ENCODE data around the gene SIGLECL1. TPM values are rescaled to one million over a fixed set of nuclear protein-coding genes. Genes with fewer than 3 reads are reported as not detected.

SIGLECL1 gene
- total RNA-seq, 4 donors from 2014 or later = not detected

DNA sequence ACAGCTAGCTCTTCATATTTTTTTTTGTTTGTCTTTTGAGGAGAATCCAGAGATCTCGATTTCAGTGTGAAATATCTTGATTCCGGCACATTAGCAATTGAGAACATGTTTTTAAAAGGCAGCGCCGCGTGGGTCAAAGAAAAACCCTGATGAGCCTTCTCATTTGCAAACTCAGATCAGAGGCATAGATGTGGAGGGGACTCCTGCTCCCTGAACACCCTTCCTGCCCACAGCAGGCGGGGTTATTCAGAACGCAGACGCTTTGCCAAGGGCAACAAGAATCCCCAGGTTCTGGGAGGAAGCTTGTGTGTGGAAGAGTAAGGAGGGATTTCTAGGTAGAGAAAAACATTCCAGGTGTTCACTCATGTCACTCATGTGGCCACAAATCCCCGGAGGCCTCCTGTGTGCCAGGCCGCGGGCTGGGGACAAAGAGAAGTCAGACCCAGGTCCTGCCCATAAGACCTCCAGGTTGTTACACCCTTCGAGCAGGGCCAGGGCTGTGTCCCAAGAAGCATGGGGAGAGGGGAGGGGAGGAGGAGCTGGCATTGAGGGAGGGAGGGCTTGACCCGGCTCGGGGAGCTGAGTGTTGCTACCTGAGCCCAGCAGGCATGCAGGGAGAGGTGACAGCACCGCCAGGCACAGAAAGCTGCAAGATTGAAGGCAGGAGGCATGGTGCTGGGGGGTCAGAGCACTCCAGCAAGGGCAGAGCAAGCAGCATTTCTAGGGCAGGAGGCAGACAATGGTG lies 44.7 kb downstream of the SIGLECL1 start:
- H3K4me1 ChIP-seq = no peaks in the 10 kb centered on the region
- no peak overlapping the region for H3K27ac ChIP-seq
- H3K4me3 ChIP-seq = no peak overlapping the region
- no peak for TF ChIP-seq POLR2AphosphoS5 (IDR thresholded peaks at IDR 0.05)
- TF ChIP-seq POLR2A (IDR thresholded peaks at IDR 0.05) = no peak
- TF ChIP-seq, protein P1, sequence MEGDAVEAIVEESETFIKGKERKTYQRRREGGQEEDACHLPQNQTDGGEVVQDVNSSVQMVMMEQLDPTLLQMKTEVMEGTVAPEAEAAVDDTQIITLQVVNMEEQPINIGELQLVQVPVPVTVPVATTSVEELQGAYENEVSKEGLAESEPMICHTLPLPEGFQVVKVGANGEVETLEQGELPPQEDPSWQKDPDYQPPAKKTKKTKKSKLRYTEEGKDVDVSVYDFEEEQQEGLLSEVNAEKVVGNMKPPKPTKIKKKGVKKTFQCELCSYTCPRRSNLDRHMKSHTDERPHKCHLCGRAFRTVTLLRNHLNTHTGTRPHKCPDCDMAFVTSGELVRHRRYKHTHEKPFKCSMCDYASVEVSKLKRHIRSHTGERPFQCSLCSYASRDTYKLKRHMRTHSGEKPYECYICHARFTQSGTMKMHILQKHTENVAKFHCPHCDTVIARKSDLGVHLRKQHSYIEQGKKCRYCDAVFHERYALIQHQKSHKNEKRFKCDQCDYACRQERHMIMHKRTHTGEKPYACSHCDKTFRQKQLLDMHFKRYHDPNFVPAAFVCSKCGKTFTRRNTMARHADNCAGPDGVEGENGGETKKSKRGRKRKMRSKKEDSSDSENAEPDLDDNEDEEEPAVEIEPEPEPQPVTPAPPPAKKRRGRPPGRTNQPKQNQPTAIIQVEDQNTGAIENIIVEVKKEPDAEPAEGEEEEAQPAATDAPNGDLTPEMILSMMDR (IDR thresholded peaks at IDR 0.05) = no peak
- TF ChIP-seq EP300 (IDR thresholded peaks at IDR 0.05) = no peak
- H3K36me3 ChIP-seq = no peaks in the 10 kb centered on the region
- peaks cover 91% of the 10 kb centered on the region for H3K27me3 ChIP-seq
- peaks cover 0 to 15% (median 0%) of the 10 kb centered on the region in 3 donors for H3K9me3 ChIP-seq
- no peak for ATAC-seq
- WGBS, 2 donors (ENCODE audit: low coverage in 1 of 2) = 25 to 30% methylated on average over 4 of the region's 15 CpGs

DNA sequence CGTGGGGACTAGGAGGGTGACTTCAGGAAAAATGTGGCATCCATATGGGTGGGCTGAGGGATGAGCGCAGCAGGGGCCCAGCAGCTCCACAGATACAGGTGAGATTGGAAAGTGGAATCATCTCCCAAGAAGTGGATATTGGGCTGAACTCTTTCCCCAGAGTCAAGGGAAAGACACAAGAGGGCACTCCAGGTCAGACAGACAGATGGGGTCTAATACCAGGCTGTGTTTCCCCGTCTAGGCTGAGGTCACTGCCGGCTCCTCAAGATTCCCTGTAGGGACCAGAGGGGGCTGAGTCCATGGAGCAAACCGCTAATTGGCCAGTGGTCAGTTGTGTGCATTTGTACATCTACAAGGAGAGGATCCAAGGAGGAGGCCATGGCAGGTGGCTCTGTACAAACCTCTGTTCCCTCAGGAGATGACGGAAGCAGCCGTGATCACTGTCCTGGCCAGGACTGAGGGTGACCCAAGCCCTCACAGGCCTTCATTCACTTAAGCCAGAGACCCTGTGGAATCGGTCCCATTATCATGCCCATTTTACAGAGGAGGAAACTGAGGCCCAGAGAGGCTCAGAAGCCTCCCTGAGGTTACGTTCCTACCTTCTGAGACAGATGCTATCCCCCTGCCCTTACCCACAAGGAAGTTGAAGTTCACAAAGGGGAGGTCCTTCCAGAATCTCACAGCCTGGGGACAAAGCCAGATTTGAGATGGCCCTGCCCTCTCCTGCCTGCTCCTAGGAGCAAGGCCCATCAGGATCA lies 45.6 kb downstream of the SIGLECL1 start:
- no peak overlapping the region for H3K4me3 ChIP-seq
- H3K9me3 ChIP-seq = peaks cover 0 to 5% (median 0%) of the 10 kb centered on the region in 3 donors
- H3K27ac ChIP-seq = no peak overlapping the region
- H3K36me3 ChIP-seq = no peaks in the 10 kb centered on the region
- ATAC-seq = no peak
- peaks cover 85% of the 10 kb centered on the region for H3K27me3 ChIP-seq
- no peaks in the 10 kb centered on the region for H3K4me1 ChIP-seq
- TF ChIP-seq EP300 (IDR thresholded peaks at IDR 0.05) (no peak), POLR2AphosphoS5 (IDR thresholded peaks at IDR 0.05) (no peak), POLR2A (IDR thresholded peaks at IDR 0.05) (no peak)
- TF ChIP-seq, protein P1 (IDR thresholded peaks at IDR 0.05) = no peak
- WGBS, 2 donors (ENCODE audit: low coverage in 1 of 2) = 66% methylated on average over 7 of the region's 9 CpGs; no CpG with 5 or more reads in 1 of the 2 donors

DNA sequence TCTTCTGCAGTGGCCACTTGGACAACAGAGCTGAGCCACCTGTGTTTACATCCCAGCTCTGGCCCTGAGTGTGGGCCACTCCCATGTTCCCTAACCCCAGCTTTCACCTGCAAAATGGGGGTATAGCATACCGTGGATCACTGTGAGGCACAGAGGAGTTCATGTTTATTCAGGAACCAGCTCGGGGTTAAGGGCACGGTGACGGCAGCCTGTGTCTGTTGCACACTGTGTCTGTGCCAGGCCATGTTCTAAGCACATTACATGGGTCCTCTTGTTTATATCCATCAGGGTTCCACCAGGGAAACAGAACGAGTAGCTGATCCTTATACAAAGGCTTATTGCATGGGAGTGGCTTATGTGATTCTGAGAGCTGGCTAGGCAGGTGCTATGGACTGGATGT lies 46.5 kb downstream of the SIGLECL1 start:
- Histone ChIP-seq H3K27me3 (peaks cover 86% of the 10 kb centered on the region), H3K4me3 (no peak overlapping the region), H3K36me3 (no peaks in the 10 kb centered on the region), H3K4me1 (no peaks in the 10 kb centered on the region), H3K27ac (no peak overlapping the region), H3K9me3 (peaks cover 0 to 8% (median 0%) of the 10 kb centered on the region in 3 donors)
- 53 to 54% methylated on average over 4 to 5 of the region's 5 CpGs for WGBS, 2 donors (ENCODE audit: low coverage in 1 of 2)
- ATAC-seq = no peak
- no peak for TF ChIP-seq POLR2AphosphoS5 (IDR thresholded peaks at IDR 0.05)
- no peak for TF ChIP-seq EP300 (IDR thresholded peaks at IDR 0.05)
- TF ChIP-seq POLR2A (IDR thresholded peaks at IDR 0.05) = no peak

DNA sequence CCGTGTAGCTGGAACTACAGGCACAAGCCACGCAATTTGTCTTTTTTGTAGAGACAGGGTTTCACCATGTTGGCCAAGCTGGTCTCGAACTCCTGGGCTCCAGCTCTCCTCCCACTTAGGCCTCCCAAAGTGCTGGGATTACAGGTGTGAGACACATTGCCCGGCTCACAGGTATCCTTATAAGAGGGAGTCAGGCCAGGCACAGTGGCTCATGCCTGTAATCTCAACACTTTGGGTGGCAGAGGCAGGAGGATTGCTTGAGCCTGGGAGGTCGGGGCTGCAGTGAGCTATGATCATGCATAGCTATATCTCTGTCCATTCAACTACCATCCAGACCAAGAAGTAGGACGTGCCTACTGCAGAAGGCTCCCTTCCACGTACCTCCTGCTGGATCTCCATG lies 50.4 kb downstream of the SIGLECL1 start:
- H3K4me3 ChIP-seq = no peak overlapping the region
- WGBS, 2 donors (ENCODE audit: low coverage in 1 of 2) = 77 to 83% methylated on average over 4 to 6 of the region's 7 CpGs
- no peaks in the 10 kb centered on the region for H3K36me3 ChIP-seq
- no peak for TF ChIP-seq POLR2A (IDR thresholded peaks at IDR 0.05)
- no peak for TF ChIP-seq EP300 (IDR thresholded peaks at IDR 0.05)
- TF ChIP-seq, protein P1 (IDR thresholded peaks at IDR 0.05) = no peak
- no peak for TF ChIP-seq POLR2AphosphoS5 (IDR thresholded peaks at IDR 0.05)
- H3K27ac ChIP-seq = no peak overlapping the region
- no peak for ATAC-seq
- H3K27me3 ChIP-seq = peaks cover 73% of the 10 kb centered on the region
- H3K4me1 ChIP-seq = no peaks in the 10 kb centered on the region
- H3K9me3 ChIP-seq = peaks cover 0 to 42% (median 0%) of the 10 kb centered on the region in 3 donors

DNA sequence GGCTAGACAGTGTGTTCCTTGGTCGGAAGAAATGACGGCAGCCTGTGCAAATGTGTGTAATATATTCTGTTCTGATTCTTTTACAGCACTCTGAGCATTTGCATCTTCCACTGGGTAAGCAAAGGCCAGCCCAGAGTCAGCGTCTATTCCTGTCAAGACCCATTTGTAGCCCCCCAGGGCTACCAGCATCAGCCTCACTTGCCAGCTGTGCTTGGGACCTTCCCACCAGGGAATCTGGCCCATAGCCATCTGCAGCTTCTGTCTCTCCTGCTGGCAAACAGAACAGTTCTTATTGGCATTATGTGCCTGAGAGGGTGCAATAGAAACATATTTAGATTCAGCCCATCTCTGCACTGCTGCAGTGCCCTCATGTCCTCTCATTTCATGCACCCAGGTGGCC lies 54.6 kb downstream of the SIGLECL1 start:
- Histone ChIP-seq H3K4me3 (no peak overlapping the region), H3K9me3 (peaks cover 0 to 68% (median 0%) of the 10 kb centered on the region in 3 donors), H3K27me3 (peaks cover 79% of the 10 kb centered on the region), H3K36me3 (no peaks in the 10 kb centered on the region), H3K27ac (no peak overlapping the region), H3K4me1 (no peaks in the 10 kb centered on the region)
- TF ChIP-seq EP300 (IDR thresholded peaks at IDR 0.05) = no peak
- TF ChIP-seq, protein P1 (IDR thresholded peaks at IDR 0.05) = no peak
- TF ChIP-seq POLR2A (IDR thresholded peaks at IDR 0.05) = no peak
- TF ChIP-seq POLR2AphosphoS5 (IDR thresholded peaks at IDR 0.05) = no peak
- WGBS, 2 donors (ENCODE audit: low coverage in 1 of 2) = 53 to 60% methylated on average over 2 to 3 of the region's 3 CpGs
- no peak for ATAC-seq

Measured in gastroesophageal sphincter (tissue), 4 donors.